Pancreas (tissue), 10 donors: Measurements from ENCODE around the gene HOXC10. TPM values are rescaled to one million over a fixed set of nuclear protein-coding genes. Genes with fewer than 3 reads are reported as not detected.

Experiments used
- ATAC-seq, 4 donors: fragments of 200-7000 bp; cut with Tn5 transposase; one replicate each; pipeline versions ENCODE4 v1.8.0 to v1.9.1; 2020; ENCODE audit warnings: mild to moderate bottlenecking in 4 of 4, moderate library complexity in 4 of 4
- DNase-seq, 6 donors: peaks; one replicate each; pipeline ENCODE4 v3.0.0-alpha.2; 2020
- FAIRE-seq: peaks from 2 replicates; lab custom pipeline; 2012; peaks lifted over from hg19 to GRCh38; lab: Jason Lieb, UNC
- H3K27ac ChIP-seq, 4 donors: fragments of 200-600 bp; sonication (generic); 1 replicate in 3 of 4; 2 replicates in 1 of 4; pipeline versions ENCODE4 v1.5.0 to v1.8.0; 2020
- H3K27me3 ChIP-seq, 4 donors: fragments of 200-600 bp; one replicate each; pipeline ENCODE4 v1.8.0; 2021
- H3K36me3 ChIP-seq, 3 donors: fragments of 200-600 bp; sonication (generic) in 1 of 3; one replicate each; pipeline versions ENCODE4 v1.5.0 to v1.8.0; 2020 to 2021
- H3K4me1 ChIP-seq, 3 donors: fragments of 200-600 bp; one replicate each; pipeline ENCODE4 v1.8.0; 2021
- H3K4me3 ChIP-seq, 4 donors: fragments of 200-600 bp; sonication (generic) in 2 of 4; one replicate each; pipeline versions ENCODE4 v1.5.0 to v1.8.0; 2020 to 2021
- H3K9me3 ChIP-seq, 4 donors: fragments of 200-600 bp; one replicate each; pipeline ENCODE4 v1.8.0; 2021
- WGBS, 2 donors: extraction: QIAGEN DNeasy Blood & Tissue Kit; methylation state at CpG; one replicate each; pipeline ENCODE4 v1.1.7; 2013; 5-methylcytosine and 5-hydroxymethylcytosine counted together
- intact Hi-C, 3 donors: fragments of 100-400 bp; cut with DNase I; formaldehyde crosslinking; loops; one replicate each; pipeline versions ENCODE4 v1.11.1 to v1.14.2; 2022
- polyA plus RNA-seq, 2 donors: library from polyadenylated mRNA; stranded (reverse); fragments of 200-250 nt; gene quantifications; one replicate each; pipeline ENCODE4 v1.2.3, GENCODE V29; 2013
- total RNA-seq, 6 donors: library from RNA; stranded (reverse); fragmentation: NEBNext Ultra II Directional in 4 of 6; extraction: Animal tissue kit (Norgen Biotek cat#: 25700) in 4 of 6; gene quantifications; one replicate each; pipeline versions ENCODE4 v1.2.1 to v1.2.4, GENCODE V29; 2021 to 2023
- TF ChIP-seq, protein P1 (sequence below), 4 donors: fragments of 200-600 bp; sonication (generic) in 3 of 4; IDR thresholded peaks; one replicate each; pipeline versions ENCODE4 v1.5.0 to v1.8.0; 2021; ENCODE audit warnings: antibody characterized with exemption in 4 of 4
- donor health status: healthy with polysubstance abuse.
- donor health status: DM: no; HTN: no; CAD: no; lungs with moderate emphysema.
- donor health status: DM: no; HTN: no; CAD: no.
- donor health status: control.
- donor health status: control.
- donor health status: Bipolar disorder and iron deficiency.
- donor health status: DM: yes; HTN: yes; CAD: no.
- donor health status: DM: no; HTN: no; CAD: no.
- donor health status: DM: no; HTN: no; CAD: no.
- donor health status: DM: yes; HTN: yes; CAD: no.

Gene HOXC10
- total and polyA plus RNA-seq, 8 donors: 0.08 to 0.16 TPM; not detected in 6

DNA sequence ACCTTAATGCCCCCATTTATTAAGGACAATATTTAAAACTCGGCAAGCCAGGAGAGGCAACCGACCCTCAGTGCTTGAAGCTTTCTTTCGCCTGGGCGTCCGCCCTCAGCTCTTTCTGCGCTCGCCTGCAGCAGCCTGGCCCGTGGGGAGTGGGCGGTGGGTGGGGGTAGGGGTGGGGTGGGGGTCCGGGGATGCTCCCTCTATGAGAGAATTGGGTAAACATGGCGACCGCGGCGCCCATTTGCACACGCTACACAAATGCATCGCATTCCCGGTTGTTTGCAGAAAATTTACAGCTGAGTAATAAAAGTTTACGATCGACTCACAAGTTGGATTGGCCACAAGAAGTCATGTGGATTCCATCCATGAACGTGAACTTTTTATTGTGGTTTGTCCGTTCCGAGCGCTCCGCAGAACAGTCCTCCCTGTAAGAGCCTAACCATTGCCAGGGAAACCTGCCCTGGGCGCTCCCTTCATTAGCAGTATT lies 31.6 kb downstream of the HOXC10 start:
- TF ChIP-seq, protein P1, sequence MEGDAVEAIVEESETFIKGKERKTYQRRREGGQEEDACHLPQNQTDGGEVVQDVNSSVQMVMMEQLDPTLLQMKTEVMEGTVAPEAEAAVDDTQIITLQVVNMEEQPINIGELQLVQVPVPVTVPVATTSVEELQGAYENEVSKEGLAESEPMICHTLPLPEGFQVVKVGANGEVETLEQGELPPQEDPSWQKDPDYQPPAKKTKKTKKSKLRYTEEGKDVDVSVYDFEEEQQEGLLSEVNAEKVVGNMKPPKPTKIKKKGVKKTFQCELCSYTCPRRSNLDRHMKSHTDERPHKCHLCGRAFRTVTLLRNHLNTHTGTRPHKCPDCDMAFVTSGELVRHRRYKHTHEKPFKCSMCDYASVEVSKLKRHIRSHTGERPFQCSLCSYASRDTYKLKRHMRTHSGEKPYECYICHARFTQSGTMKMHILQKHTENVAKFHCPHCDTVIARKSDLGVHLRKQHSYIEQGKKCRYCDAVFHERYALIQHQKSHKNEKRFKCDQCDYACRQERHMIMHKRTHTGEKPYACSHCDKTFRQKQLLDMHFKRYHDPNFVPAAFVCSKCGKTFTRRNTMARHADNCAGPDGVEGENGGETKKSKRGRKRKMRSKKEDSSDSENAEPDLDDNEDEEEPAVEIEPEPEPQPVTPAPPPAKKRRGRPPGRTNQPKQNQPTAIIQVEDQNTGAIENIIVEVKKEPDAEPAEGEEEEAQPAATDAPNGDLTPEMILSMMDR (IDR thresholded peaks at IDR 0.05): no peak
- no peaks in the 10 kb centered on the region for H3K36me3 ChIP-seq
- H3K27ac ChIP-seq: no peak overlapping the region
- 7 to 9% methylated on average over 25 of the region's 25 CpGs for WGBS, 2 donors
- DNase-seq (no peak), FAIRE-seq (no peak), ATAC-seq (no peak)
- intact Hi-C loops: no loop called here
- H3K9me3 ChIP-seq: no peaks in the 10 kb centered on the region
- H3K4me1 ChIP-seq: peaks cover 0 to 4% (median 0%) of the 10 kb centered on the region in 3 donors
- H3K4me3 ChIP-seq: peak overlapping the region in 2 of 4 donors; percentile 40 to 44
- peaks cover 0 to 32% (median 9%) of the 10 kb centered on the region in 4 donors for H3K27me3 ChIP-seq

DNA sequence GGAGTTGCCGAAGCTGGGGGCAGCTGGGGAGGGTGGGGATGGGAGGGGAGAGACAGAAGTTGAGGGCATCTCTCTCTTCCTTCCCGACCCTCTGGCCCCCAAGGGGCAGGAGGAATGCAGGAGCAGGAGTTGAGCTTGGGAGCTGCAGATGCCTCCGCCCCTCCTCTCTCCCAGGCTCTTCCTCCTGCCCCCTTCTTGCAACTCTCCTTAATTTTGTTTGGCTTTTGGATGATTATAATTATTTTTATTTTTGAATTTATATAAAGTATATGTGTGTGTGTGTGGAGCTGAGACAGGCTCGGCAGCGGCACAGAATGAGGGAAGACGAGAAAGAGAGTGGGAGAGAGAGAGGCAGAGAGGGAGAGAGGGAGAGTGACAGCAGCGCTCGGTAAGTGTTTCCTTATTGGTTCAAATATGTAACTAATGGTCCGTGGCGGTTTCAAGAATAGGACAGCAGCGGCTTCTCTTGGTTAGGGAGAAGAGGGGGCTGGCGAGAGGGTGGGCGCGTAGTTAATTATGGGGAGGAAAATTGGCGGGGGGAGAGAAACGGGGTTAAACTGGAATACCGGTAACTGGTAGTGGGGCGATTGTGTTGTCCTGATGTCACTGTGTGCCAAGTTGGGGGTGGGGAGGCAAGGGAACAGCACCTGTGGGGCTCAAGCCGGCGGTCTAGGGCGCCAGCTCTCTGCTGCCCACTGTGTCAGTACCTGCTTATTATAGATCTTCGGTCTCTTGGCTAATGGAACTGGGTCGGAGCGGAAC lies 32.3 kb downstream of the HOXC10 start:
- WGBS, 2 donors: 2 to 3% methylated on average over 24 of the region's 24 CpGs
- peak overlapping the region; percentile 7 to 44 (median 34) for H3K4me3 ChIP-seq
- peak; percentile 64 to 76 (median 70) for ATAC-seq
- no peak for FAIRE-seq
- H3K36me3 ChIP-seq: no peaks in the 10 kb centered on the region
- H3K9me3 ChIP-seq: no peaks in the 10 kb centered on the region
- DNase-seq: peak in 1 of 6 donors; percentile 7
- peaks cover 0 to 32% (median 9%) of the 10 kb centered on the region in 4 donors for H3K27me3 ChIP-seq
- TF ChIP-seq, protein P1 (IDR thresholded peaks at IDR 0.05): no peak
- H3K27ac ChIP-seq: no peak overlapping the region
- peaks cover 0 to 4% (median 0%) of the 10 kb centered on the region in 3 donors for H3K4me1 ChIP-seq
- intact Hi-C loops: no loop called here

DNA sequence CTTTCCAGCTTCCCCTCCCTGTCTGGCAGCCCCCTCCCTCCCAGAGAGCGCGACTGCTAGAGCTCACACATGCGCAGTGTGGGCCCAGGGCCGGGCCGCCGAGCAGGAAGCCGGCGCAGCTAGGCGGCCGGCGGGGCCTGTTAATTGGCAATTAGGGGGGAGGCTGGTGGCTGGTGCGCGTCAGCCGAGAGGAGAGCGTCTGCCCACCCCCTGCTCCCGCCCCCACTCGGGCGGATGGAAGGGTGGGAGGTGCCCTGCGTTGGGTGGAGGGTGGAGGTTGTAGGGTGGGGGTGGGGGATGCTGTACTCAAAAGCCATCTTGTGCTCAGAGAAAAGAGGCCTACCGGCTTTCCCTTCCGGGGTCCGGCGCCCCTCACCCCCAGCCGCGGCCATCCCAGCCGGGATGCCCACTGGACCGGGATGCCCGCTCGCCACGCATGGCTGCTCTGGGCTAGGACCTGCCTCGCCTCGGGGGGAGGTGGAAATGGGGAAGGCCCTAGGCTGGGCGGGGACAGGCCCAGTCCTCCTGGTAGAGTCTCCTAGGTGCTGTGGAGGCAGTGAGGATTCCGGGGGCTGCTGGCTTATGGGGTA lies 33.0 kb downstream of the HOXC10 start:
- peaks cover 0 to 36% (median 9%) of the 10 kb centered on the region in 4 donors for H3K27me3 ChIP-seq
- peaks cover 0 to 4% (median 0%) of the 10 kb centered on the region in 3 donors for H3K4me1 ChIP-seq
- intact Hi-C loops: no loop called here
- WGBS, 2 donors: 4 to 7% methylated on average over 33 to 34 of the region's 34 CpGs
- DNase-seq: peak; percentile 62 to 89 (median 76)
- H3K9me3 ChIP-seq: no peaks in the 10 kb centered on the region
- TF ChIP-seq, protein P1 (IDR thresholded peaks at IDR 0.05): no peak
- FAIRE-seq: no peak
- peak overlapping the region; percentile 7 to 44 (median 34) for H3K4me3 ChIP-seq
- H3K36me3 ChIP-seq: no peaks in the 10 kb centered on the region
- ATAC-seq: peak; percentile 92 to 94 (median 93)
- H3K27ac ChIP-seq: no peak overlapping the region

DNA sequence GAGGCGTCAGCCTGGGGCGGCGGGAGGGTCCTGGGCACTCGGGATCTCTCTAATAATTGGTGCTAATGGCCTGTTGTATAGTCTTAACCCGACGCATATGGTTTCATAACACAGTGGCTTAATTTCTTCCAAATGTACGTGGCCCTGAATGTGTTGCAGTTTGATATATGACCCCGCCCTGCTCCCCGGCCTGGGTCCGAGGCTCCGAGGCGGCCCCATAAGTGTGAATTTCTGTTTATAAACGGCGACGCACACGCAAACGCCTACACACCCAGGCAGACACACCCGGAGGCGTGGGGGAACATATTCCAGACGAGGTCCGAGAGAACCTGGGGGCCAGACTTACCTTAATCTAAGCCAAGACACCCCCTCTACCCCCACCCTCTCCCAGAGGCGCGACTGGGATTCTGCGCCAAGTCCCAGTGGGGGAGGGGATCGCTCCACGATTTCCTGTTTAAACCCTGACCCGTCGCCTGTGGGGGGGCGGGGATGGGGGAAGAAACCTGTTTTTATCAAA lies 33.6 kb downstream of the HOXC10 start:
- Histone ChIP-seq H3K4me3 (peak overlapping the region; percentile 7 to 44 (median 34)), H3K9me3 (no peaks in the 10 kb centered on the region), H3K36me3 (no peaks in the 10 kb centered on the region), H3K27me3 (peaks cover 0 to 42% (median 10%) of the 10 kb centered on the region in 4 donors), H3K4me1 (peaks cover 0 to 4% (median 0%) of the 10 kb centered on the region in 3 donors), H3K27ac (no peak overlapping the region)
- ATAC-seq: no peak
- TF ChIP-seq, protein P1 (IDR thresholded peaks at IDR 0.05): no peak
- no peak for FAIRE-seq
- peak in 1 of 6 donors; percentile 27 for DNase-seq
- intact Hi-C loops: no loop called here
- 24 to 34% methylated on average over 29 of the region's 29 CpGs for WGBS, 2 donors
